ENCODE data around the gene DEAF1.
"Not testable (repeated sequence)": the region's sequence is repeated elsewhere in the genome, so short reads cannot be mapped to it uniquely, and the experiment has no call there.

DEAF1 gene

GRCh38 chr11:680476-680875 is 14.5 kb downstream of the DEAF1 start:
- DNase-seq (ENCODE audit: low read depth) = no peak

- DNase-seq (ENCODE audit: low read depth) = no peak
These were observed 15.5 kb downstream of the DEAF1 start for GRCh38 chr11:679271-680207.

- no peak for DNase-seq (ENCODE audit: low read depth)
These were observed 16.7 kb downstream of the DEAF1 start for GRCh38 chr11:678297-678696.

- DNase-seq (ENCODE audit: low read depth) = no peak
These were observed 20.6 kb downstream of the DEAF1 start for GRCh38 chr11:674406-674805.

- DNase-seq (ENCODE audit: low read depth) = no peak
These were observed 21.2 kb downstream of the DEAF1 start for GRCh38 chr11:673866-674265.

GRCh38 chr11:665704-666281 is 29.2 kb downstream of the DEAF1 start:
- DNase-seq (ENCODE audit: low read depth) = no peak

- DNase-seq (ENCODE audit: low read depth) = no peak
These were observed 29.8 kb downstream of the DEAF1 start for GRCh38 chr11:665062-665703.

- no peak for DNase-seq (ENCODE audit: low read depth)
These were observed 32.2 kb downstream of the DEAF1 start for GRCh38 chr11:662689-663274.

DNA sequence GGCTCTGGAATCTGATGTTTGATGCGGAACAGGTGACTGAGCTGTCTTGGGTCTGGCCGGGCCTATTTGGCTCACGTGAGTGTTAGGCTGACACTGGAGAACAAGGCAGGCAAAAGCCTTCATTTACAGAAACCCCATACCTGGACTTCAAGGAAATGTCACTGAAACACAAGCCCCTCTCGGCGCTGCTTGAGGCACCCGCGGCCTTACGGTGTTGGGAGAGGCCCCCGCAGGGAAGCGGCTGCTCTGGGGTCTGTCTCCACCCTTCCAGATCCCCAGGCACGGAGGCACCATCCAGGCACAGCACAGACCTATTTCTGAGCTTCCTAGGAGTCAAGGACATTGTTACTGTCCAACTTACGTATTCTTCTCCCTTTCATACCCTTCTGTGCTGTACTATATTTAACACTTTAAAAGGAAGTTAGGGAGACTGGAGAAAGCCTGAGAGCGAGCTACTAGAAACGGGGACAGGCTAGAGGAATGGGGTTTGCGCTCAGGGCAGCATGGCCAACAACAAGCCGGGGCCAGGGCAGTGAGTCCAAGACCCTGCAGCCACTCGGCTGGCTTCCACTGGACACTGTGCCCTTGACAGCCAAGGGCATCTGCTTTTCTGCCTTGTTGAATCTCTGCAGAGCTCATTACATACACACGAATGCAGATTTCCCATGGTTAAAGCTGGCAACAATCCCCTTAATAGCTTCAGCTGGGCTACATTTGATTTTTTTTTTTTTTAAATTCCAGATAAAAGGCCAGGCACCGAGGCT is 34.2 kb downstream of the DEAF1 start:
- no peak for DNase-seq (ENCODE audit: low read depth)

DNA sequence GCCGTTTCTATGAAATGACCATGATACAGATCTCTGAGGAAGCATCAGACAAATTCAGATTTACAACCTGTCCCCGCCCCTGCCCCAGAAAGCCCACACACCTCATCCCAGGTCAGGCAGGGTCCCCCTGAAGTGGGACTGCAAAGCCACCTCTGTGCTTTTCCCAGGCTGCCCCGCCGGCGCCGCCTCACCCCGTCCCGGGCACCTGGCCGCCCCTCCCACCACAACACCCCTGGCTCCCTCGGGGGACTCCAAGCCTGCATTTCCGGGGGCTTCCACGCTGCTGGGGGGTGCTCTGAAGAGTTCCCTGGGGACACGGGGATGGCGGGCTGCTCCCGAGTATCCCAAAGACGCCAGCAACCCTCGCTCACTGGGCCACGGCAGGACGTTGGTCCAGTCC is 34.7 kb downstream of the DEAF1 start:
- DNase-seq (ENCODE audit: low read depth) = no peak

- DNase-seq (ENCODE audit: low read depth) = no peak
These were observed 35.4 kb downstream of the DEAF1 start for GRCh38 chr11:659532-660085.

DNA sequence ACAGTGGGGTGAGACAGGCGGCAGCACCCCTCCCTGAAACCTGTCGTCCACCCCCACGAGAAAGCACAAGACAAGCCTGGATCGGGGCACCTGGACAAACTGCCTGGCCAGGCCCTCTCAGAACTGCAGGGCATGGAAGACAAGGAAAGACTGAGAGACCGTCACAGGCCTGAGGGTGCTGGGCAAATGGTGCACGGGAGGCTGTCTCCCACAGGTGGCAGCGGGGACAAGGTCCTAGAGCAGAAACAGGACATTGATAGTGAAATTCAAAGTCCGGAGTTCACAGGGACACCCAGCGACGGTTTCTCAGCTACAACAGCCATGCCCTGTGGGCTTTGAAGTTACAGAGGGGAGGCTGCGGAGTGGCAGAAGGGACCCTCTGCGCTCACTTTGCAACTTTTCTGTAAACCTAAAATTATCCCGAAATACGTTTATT is 37.3 kb downstream of the DEAF1 start:
- no peak for DNase-seq (ENCODE audit: low read depth)

- no peak for DNase-seq (ENCODE audit: low read depth)
These were observed 38.2 kb downstream of the DEAF1 start for GRCh38 chr11:656866-657265.

DNA sequence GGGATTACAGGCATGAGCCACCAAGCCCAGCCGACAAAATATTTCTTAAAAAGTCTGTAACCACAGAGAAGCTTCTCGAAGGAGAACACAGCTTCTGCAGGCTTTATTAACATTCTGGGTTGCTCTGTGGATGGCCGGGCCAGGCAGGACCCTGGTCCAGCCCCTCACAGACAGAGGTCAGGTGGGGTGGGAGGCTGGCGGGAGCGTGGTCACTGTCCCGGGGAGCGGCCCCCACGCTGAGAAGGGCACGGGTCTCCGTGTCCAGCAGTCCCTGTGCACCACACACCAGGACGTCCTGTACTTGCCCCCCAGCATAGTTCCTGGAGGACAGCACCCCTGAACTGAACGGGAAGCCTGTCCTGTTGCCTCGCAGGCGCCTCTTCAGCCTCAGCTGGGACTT is 38.6 kb downstream of the DEAF1 start:
- DNase-seq (ENCODE audit: low read depth) = no peak

DNA sequence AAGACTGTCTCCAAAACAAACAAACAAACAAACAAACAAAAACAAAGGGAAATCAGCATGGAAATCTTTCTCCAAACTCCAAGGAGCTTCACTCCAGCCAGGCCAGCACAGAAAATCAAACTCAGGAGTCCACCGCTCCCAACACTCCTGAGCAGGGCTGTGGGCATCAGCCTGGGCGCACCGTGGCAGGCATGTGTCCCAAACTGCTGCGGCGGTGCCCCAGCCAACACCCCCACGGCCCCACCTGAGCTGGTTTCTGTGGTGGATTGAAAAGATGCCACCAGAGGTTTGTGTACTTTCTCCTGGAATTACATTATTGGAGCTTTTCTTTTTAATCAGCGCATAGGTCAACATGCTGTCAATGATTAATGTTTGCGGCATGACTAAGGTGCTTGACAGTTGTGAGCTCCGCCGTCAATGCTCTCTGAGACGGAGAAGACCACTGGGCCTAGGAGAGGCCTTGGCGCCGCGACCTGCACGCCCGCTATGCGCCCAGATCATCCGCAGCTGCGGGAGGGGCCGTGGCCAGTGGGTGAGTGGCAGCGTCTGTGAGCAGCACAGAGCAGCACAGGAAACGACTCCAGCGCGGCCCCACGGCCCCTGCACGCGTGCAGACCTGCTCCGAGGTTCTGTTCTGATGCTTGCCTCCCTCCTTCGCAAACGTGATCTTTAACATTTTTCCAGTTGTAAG is 39.8 kb downstream of the DEAF1 start:
- DNase-seq (ENCODE audit: low read depth) = no peak

DNA sequence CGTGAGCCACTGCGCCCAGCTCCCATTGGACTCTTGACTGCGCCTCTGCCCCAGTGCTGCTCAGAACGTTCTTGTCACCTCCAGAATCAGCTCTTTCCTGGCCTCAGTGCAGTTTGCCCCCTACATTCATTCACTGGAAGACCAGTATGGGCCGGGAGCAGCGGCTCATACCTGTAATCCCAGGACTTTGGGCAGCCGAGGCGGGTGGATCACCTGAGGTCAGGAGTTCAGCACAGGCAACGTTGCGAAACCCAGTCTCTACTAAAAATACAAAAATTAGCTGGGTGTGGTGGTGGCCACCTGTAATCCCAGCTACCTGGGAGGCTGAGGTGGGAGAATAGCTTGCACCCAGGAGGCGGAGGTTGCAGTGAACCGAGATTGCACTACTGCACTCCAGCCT is 40.6 kb downstream of the DEAF1 start:
- not testable (repeated sequence) for DNase-seq (ENCODE audit: low read depth)

GRCh38 chr11:653837-654236 is 41.2 kb downstream of the DEAF1 start:
- DNase-seq (ENCODE audit: low read depth) = no peak

GRCh38 chr11:653136-653535 is 41.9 kb downstream of the DEAF1 start:
- DNase-seq (ENCODE audit: low read depth) = not testable (repeated sequence)

DNA sequence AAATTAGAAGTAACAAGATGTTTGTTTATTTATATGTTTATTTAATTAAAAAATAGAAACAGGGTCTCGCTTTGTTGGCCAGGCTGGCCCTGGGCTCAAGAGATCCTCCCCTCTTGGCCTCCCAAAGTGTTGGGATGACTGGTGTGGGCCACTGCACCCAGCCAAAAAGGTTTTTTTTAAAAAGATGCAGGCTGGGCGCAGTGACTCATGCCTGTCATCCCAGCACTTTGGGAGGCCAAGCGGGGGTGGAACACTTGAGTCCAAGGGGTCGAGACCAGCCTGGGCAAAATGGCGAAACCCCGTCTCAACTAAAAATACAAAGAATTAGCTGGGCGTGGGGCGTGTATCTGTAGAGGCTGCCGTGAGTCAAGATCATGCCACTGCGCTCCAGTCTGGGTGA is 44.5 kb downstream of the DEAF1 start:
- no peak for DNase-seq (ENCODE audit: low read depth)

- not testable (repeated sequence) for DNase-seq (ENCODE audit: low read depth)
These were observed 47.3 kb downstream of the DEAF1 start for GRCh38 chr11:647672-648158.

DNA sequence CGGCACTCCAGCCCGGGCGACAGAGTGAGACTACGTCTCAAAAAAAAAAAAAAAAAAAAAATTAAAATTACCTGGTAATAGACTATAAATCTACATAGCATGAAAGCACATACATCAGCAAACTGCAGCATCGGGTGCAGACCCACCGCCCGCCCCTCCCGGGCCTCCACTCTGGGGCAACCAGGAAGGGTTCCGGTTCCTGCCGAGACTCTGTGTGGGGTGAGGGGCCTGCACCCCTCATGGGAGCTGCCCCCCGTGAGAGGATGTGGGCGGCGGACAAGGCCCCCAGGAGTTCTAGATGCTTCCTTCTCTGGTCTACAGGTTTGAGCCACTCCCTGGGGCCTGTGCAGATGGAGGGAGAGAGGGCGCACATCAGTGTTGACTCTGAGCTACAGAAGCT is 48.8 kb downstream of the DEAF1 start:
- no peak for DNase-seq (ENCODE audit: low read depth)
